Measurements from ENCODE around the gene NKAIN1.

NKAIN1 gene

DNA sequence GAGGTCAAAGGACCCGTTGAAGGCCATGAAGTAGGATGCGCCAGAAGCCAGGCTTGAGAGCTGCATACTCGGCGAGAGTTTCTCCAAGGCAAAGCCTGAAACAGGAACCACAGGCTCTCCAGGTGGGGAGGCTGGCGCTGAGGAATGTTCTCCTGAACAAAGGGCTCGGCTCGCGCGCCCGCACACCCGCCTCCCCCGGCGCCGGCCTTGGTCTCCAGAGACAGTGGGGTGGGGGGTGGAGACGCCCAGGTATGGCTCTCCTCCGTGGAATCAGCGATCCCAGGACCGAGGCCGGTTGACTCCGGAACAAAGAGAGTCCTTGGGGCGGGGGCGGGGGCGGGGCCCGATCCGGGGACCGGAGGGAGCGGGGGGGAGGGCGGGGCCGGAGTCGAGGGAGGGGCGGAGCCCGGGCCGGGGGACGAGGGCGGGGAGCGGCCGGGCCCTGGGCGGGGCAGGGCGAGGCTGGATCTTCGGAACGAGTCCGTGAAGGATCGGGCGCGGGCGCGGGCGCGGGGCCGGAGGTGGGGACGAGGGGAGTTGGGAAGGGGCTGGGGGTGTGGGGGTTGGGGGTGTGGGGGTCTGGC lies 85.0 kb downstream of the NKAIN1 start:
- peaks cover 2% of the 10 kb centered on the region for H3K4me1 ChIP-seq (ENCODE audit: control insufficient read depth, insufficient read depth, low read depth, low read length)
- H2AK5ac ChIP-seq (ENCODE audit: low read length, severe bottlenecking), result peak overlapping the region; percentile 87
- peak overlapping the region; percentile 68 to 83 for H3K4me3 ChIP-seq (ENCODE audit: insufficient read depth in 1 of 2, low read depth in 1 of 2, low read length in 2 of 2)
- H2BK12ac ChIP-seq (ENCODE audit: low read length in 2 of 2), result peak overlapping the region in 1 of 2 experiments; percentile 83
- peaks cover 1% of the 10 kb centered on the region for H3K79me1 ChIP-seq (replicated peaks; ENCODE audit: low read length, poor library complexity, severe bottlenecking)
- no peaks in the 10 kb centered on the region for H3K36me3 ChIP-seq (ENCODE audit: control insufficient read depth in 1 of 2, insufficient read depth in 2 of 2, low read depth in 1 of 2, low read length in 2 of 2)
- H3K14ac ChIP-seq (ENCODE audit: low read length in 2 of 2), result peak overlapping the region in 1 of 2 experiments; percentile 76
- DNase-seq, result peak; percentile 71
- peak overlapping the region; percentile 93 for H4K91ac ChIP-seq (ENCODE audit: low read length)
- WGBS, result 4% methylated on average over 26 of the region's 51 CpGs
- H3K4me2 ChIP-seq (ENCODE audit: low read length, poor library complexity, severe bottlenecking), result peak overlapping the region; percentile 84
- H3K9me3 ChIP-seq (ENCODE audit: control insufficient read depth, low read length), result no peaks in the 10 kb centered on the region
- H2BK15ac ChIP-seq (ENCODE audit: low read depth, poor library complexity, severe bottlenecking), result peak overlapping the region; percentile 90
- peak overlapping the region; percentile 71 to 82 for H3K18ac ChIP-seq (ENCODE audit: low read depth in 1 of 2, low read length in 2 of 2)
- H3K27ac ChIP-seq (ENCODE audit: low read length, poor library complexity, severe bottlenecking), result peak overlapping the region; percentile 53
- no peaks in the 10 kb centered on the region for H3K27me3 ChIP-seq (ENCODE audit: control insufficient read depth in 1 of 2, insufficient read depth in 1 of 2, low read length in 2 of 2)
- peak overlapping the region; percentile 89 for H3K9ac ChIP-seq (ENCODE audit: low read length)
- H3K4ac ChIP-seq (ENCODE audit: low read depth in 1 of 2, low read length in 2 of 2), result peak overlapping the region; percentile 62 to 88
- H4K8ac ChIP-seq (ENCODE audit: low read length), result peak overlapping the region; percentile 99
- no peak overlapping the region for H2AFZ ChIP-seq (ENCODE audit: low read depth, low read length)
- peak overlapping the region; percentile 93 for H2BK5ac ChIP-seq (ENCODE audit: low read depth, low read length, poor library complexity, severe bottlenecking)
- no peak overlapping the region for H3K23ac ChIP-seq (ENCODE audit: low read length in 2 of 2)
- H2BK120ac ChIP-seq (ENCODE audit: low read depth, low read length), result peak overlapping the region; percentile 69

DNA sequence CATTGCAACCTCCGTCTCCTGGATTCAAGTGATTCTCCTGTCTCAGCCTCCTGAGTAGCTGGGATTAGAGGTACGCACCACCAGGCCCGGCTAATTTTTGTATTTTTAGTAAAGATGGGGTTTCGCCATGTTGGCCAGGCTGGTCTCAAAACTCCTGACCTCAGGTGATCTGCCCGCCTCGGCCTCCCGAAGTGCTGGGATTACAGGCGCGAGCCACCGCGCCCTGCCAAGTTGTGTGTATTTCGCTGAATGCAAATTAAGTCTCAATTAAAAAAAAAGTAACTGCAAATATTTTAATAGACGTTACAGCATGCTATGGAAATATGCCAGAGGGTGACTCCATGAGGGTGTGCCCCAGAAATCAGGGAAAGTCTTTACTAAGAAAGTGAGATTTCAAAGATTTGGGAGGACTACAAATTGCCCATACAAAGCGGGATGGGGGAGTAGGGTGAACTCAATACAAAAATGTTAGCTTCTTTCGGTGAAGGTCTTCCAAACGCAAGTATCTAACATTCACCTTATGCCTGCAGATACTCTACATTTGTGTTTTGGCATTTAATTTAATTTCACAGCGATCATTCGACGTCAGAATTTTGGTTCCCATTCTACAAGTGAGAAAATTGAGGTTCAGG lies 85.6 kb downstream of the NKAIN1 start:
- H3K27me3 ChIP-seq (ENCODE audit: control insufficient read depth in 1 of 2, insufficient read depth in 1 of 2, low read length in 2 of 2), result no peaks in the 10 kb centered on the region

GRCh38 chr1:31153423-31153822 lies 86.3 kb downstream of the NKAIN1 start:
- Histone ChIP-seq H3K14ac (ENCODE audit: low read length in 2 of 2) (no peak overlapping the region), H2BK15ac (ENCODE audit: low read depth, poor library complexity, severe bottlenecking) (no peak overlapping the region), H3K23ac (ENCODE audit: low read length in 2 of 2) (no peak overlapping the region), H3K18ac (ENCODE audit: low read depth in 1 of 2, low read length in 2 of 2) (no peak overlapping the region), H3K79me1 (replicated peaks; ENCODE audit: low read length, poor library complexity, severe bottlenecking) (peaks cover 1% of the 10 kb centered on the region), H3K9ac (ENCODE audit: low read length) (no peak overlapping the region), H3K9me3 (ENCODE audit: control insufficient read depth, low read length) (no peaks in the 10 kb centered on the region), H3K27ac (ENCODE audit: low read length, poor library complexity, severe bottlenecking) (no peak overlapping the region), H2AFZ (ENCODE audit: low read depth, low read length) (no peak overlapping the region), H3K4me1 (ENCODE audit: control insufficient read depth, insufficient read depth, low read depth, low read length) (peaks cover 2% of the 10 kb centered on the region), H3K4ac (ENCODE audit: low read depth in 1 of 2, low read length in 2 of 2) (no peak overlapping the region), H2BK5ac (ENCODE audit: low read depth, low read length, poor library complexity, severe bottlenecking) (no peak overlapping the region), H3K4me3 (ENCODE audit: insufficient read depth in 1 of 2, low read depth in 1 of 2, low read length in 2 of 2) (no peak overlapping the region), H4K8ac (ENCODE audit: low read length) (peak overlapping the region; percentile 77), H2BK12ac (ENCODE audit: low read length in 2 of 2) (peak overlapping the region in 1 of 2 experiments; percentile 54), H2BK120ac (ENCODE audit: low read depth, low read length) (no peak overlapping the region), H2AK5ac (ENCODE audit: low read length, severe bottlenecking) (no peak overlapping the region), H3K4me2 (ENCODE audit: low read length, poor library complexity, severe bottlenecking) (no peak overlapping the region), H4K91ac (ENCODE audit: low read length) (no peak overlapping the region), H3K36me3 (ENCODE audit: control insufficient read depth in 1 of 2, insufficient read depth in 2 of 2, low read depth in 1 of 2, low read length in 2 of 2) (no peaks in the 10 kb centered on the region), H3K27me3 (ENCODE audit: control insufficient read depth in 1 of 2, insufficient read depth in 1 of 2, low read length in 2 of 2) (no peaks in the 10 kb centered on the region)
- no peak for DNase-seq
- WGBS, result no CpG with 5 or more reads among the region's 3 CpGs

More for the DNA sequence above, 85.6 kb downstream of the NKAIN1 start:
- Histone ChIP-seq H2AFZ (ENCODE audit: low read depth, low read length) (no peak overlapping the region), H3K9me3 (ENCODE audit: control insufficient read depth, low read length) (no peaks in the 10 kb centered on the region), H4K91ac (ENCODE audit: low read length) (peak overlapping the region; percentile 93), H3K9ac (ENCODE audit: low read length) (peak overlapping the region; percentile 81), H2BK5ac (ENCODE audit: low read depth, low read length, poor library complexity, severe bottlenecking) (no peak overlapping the region), H3K27ac (ENCODE audit: low read length, poor library complexity, severe bottlenecking) (peak overlapping the region; percentile 53), H2AK5ac (ENCODE audit: low read length, severe bottlenecking) (peak overlapping the region; percentile 87), H3K18ac (ENCODE audit: low read depth in 1 of 2, low read length in 2 of 2) (peak overlapping the region; percentile 71 to 82), H3K79me1 (replicated peaks; ENCODE audit: low read length, poor library complexity, severe bottlenecking) (peaks cover 1% of the 10 kb centered on the region), H3K4me3 (ENCODE audit: insufficient read depth in 1 of 2, low read depth in 1 of 2, low read length in 2 of 2) (peak overlapping the region in 1 of 2 experiments; percentile 65), H2BK12ac (ENCODE audit: low read length in 2 of 2) (no peak overlapping the region), H3K4me1 (ENCODE audit: control insufficient read depth, insufficient read depth, low read depth, low read length) (peaks cover 2% of the 10 kb centered on the region), H3K36me3 (ENCODE audit: control insufficient read depth in 1 of 2, insufficient read depth in 2 of 2, low read depth in 1 of 2, low read length in 2 of 2) (no peaks in the 10 kb centered on the region), H3K4me2 (ENCODE audit: low read length, poor library complexity, severe bottlenecking) (peak overlapping the region; percentile 84), H2BK120ac (ENCODE audit: low read depth, low read length) (peak overlapping the region; percentile 69), H3K4ac (ENCODE audit: low read depth in 1 of 2, low read length in 2 of 2) (peak overlapping the region; percentile 62 to 88), H2BK15ac (ENCODE audit: low read depth, poor library complexity, severe bottlenecking) (no peak overlapping the region), H4K8ac (ENCODE audit: low read length) (peak overlapping the region; percentile 99), H3K23ac (ENCODE audit: low read length in 2 of 2) (no peak overlapping the region), H3K14ac (ENCODE audit: low read length in 2 of 2) (no peak overlapping the region)
- DNase-seq, result no peak
- WGBS, result 88% methylated on average over 17 of the region's 19 CpGs

- Histone ChIP-seq H3K4me2 (ENCODE audit: low read length, poor library complexity, severe bottlenecking) (no peak overlapping the region), H3K14ac (ENCODE audit: low read length in 2 of 2) (no peak overlapping the region), H3K4me3 (ENCODE audit: insufficient read depth in 1 of 2, low read depth in 1 of 2, low read length in 2 of 2) (no peak overlapping the region), H2BK15ac (ENCODE audit: low read depth, poor library complexity, severe bottlenecking) (no peak overlapping the region), H2BK5ac (ENCODE audit: low read depth, low read length, poor library complexity, severe bottlenecking) (no peak overlapping the region), H3K27ac (ENCODE audit: low read length, poor library complexity, severe bottlenecking) (no peak overlapping the region), H4K8ac (ENCODE audit: low read length) (peak overlapping the region; percentile 72), H3K27me3 (ENCODE audit: control insufficient read depth in 1 of 2, insufficient read depth in 1 of 2, low read length in 2 of 2) (no peaks in the 10 kb centered on the region), H3K18ac (ENCODE audit: low read depth in 1 of 2, low read length in 2 of 2) (no peak overlapping the region), H3K9me3 (ENCODE audit: control insufficient read depth, low read length) (no peaks in the 10 kb centered on the region), H2AK5ac (ENCODE audit: low read length, severe bottlenecking) (no peak overlapping the region), H3K79me1 (replicated peaks; ENCODE audit: low read length, poor library complexity, severe bottlenecking) (peaks cover 1% of the 10 kb centered on the region), H2AFZ (ENCODE audit: low read depth, low read length) (peak overlapping the region; percentile 76), H3K4ac (ENCODE audit: low read depth in 1 of 2, low read length in 2 of 2) (peak overlapping the region in 1 of 2 experiments; percentile 18), H2BK120ac (ENCODE audit: low read depth, low read length) (no peak overlapping the region), H3K9ac (ENCODE audit: low read length) (no peak overlapping the region), H2BK12ac (ENCODE audit: low read length in 2 of 2) (no peak overlapping the region), H3K36me3 (ENCODE audit: control insufficient read depth in 1 of 2, insufficient read depth in 2 of 2, low read depth in 1 of 2, low read length in 2 of 2) (no peaks in the 10 kb centered on the region), H3K4me1 (ENCODE audit: control insufficient read depth, insufficient read depth, low read depth, low read length) (peaks cover 2% of the 10 kb centered on the region), H3K23ac (ENCODE audit: low read length in 2 of 2) (no peak overlapping the region), H4K91ac (ENCODE audit: low read length) (no peak overlapping the region)
- DNase-seq, result peak; percentile 93
- 76% methylated on average over 8 of the region's 8 CpGs for WGBS
Measured at GRCh38 chr1:31152181-31152795, 87.4 kb downstream of the NKAIN1 start.
